GM21723 (cell line): ENCODE data around the gene HOXA2.

Source experiments
- ATAC-seq: cut with Tn5 transposase; IDR thresholded peaks from one replicate; pipeline ENCODE4 v1.9.1; 2021; ENCODE audit warnings: mild to moderate bottlenecking, moderate library complexity; ENCODE audit not compliant: unreplicated experiment

HOXA2 gene

DNA sequence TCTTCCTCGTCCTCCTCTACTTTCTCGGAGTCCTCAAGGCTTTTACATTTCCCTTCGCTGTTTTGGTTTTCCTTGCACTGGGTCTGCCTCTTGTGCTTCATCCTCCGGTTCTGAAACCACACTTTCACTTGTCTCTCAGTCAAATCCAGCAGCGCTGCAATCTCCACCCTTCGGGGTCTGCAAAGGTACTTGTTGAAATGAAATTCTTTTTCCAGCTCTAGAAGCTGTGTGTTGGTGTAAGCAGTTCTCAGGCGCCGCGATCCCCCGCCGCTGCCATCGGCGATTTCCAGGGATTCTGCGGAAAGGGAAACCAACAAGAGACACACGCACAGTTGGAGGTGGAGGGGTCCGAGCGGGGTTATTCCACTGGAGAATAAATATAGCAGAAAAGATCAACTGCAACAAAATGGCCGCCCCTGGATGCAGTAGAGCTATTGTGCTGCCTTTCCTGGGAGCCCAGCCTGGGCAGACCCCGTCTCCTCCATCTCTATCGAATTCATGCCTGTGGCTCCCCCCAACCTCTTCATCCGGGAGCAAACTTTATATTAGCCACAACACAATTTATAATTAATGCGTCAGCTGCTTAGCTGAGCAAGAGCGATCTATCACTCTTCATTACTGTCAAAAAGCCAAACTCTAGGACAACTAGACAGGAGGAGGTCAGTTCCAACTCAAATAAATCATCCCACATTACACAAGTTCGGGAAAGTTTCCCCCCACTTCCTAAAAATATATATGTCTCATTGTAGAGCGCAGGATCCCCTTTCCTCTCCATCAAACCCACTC lies 1.1 kb downstream of the HOXA2 start:
- no peak for ATAC-seq

- ATAC-seq, result no peak
Observed at GRCh38 chr7:27100694-27101170, 1.8 kb downstream of the HOXA2 start.

DNA sequence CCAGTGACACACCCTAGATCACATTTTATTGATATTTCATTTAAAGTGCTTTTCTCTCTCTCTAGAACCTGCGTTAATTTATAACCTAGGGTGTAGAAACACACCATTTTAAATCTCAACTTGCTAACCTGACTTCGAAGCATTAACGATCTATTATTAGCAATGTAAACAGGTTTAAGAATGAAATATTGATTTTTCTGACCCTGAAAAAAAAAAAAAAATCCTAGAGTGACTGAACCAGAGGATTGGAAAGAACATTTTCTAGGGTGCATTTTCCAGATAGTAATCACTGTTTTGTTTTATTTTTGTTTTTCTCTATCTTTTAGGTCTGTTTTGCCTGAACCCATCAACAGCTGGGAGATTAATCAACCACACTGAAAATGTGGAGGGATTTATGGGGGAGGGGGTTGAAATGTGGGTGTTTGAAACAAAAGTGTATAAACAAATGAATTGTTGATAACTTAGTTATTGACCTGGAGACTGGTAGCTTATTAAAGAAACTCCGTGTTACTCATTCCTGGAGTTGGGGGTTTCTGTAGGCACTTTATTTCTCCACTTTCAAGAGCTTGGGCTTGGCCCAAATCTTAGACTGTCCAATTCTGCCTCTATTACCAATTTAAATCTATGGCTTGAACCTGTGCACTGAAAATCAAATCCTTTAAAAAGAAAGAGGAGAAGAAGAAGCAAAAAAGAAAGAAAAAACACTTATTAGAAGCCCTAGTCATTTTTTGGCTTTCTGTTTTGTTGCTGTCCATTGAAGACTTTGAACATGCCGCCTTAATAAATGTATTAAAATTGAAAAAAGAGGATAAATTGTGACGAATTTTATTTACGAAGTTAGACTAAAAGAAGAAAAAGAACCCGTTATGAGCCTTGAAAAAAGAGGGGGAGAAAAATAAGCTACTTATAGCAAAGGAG lies 2.8 kb downstream of the HOXA2 start:
- ATAC-seq, result no peak

- no peak for ATAC-seq
Observed at GRCh38 chr7:27098578-27099451, 3.7 kb downstream of the HOXA2 start.

DNA sequence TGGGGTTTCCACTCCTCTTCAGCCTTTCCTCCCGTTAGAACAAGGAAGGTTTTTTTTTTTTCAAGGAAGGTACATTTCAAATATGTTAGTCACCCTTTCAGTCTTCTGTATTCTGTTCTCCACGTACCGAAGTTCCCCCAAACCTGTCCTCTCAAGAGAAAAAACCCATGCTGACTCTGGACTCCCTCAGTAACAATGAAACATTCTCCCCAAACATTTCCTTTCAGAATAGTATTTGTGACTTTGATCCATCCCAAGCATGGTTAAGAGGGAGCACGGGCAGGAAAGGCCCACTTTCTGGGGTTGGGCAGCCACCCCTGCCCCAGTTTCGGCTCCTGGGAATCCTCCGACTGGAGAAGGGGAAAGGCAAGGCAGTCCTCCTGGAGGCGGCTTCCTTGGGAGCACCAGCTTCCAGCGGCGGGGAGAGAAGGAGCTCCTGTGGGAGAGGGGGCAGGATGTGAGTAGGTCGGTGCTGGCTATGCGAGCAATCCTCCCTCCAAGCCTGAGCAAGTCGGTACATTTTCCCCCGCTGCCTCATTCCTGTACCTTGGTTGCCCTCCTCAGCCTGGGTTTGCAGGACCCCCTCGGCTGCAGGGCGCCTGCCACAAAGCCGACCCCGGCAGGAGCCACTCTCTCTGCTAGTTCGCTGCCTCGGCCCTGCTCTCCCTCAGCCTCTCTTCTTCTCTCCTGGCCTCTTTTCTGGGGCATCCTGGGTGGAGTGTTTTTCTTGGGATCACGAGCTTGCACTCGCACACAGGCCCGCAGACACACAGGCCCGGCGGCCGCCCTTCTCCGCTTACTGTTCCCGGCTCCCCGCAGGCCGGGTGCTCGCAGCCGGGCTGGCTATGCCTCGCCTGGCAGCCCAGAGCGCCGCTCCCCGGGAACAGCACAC lies 4.6 kb downstream of the HOXA2 start:
- ATAC-seq, result no peak

GRCh38 chr7:27096768-27097514 lies 5.5 kb downstream of the HOXA2 start:
- no peak for ATAC-seq

GRCh38 chr7:27095897-27096767 lies 6.4 kb downstream of the HOXA2 start, which contains the start of gene HOXA1:
Gene HOXA1 (minus strand): TSS chr7:27096000. CDS start chr7:27095912, 88 bp downstream.
- ATAC-seq, result peak; percentile 92

GRCh38 chr7:27095050-27095896 lies 7.2 kb downstream of the HOXA2 start:
- ATAC-seq, result no peak

DNA sequence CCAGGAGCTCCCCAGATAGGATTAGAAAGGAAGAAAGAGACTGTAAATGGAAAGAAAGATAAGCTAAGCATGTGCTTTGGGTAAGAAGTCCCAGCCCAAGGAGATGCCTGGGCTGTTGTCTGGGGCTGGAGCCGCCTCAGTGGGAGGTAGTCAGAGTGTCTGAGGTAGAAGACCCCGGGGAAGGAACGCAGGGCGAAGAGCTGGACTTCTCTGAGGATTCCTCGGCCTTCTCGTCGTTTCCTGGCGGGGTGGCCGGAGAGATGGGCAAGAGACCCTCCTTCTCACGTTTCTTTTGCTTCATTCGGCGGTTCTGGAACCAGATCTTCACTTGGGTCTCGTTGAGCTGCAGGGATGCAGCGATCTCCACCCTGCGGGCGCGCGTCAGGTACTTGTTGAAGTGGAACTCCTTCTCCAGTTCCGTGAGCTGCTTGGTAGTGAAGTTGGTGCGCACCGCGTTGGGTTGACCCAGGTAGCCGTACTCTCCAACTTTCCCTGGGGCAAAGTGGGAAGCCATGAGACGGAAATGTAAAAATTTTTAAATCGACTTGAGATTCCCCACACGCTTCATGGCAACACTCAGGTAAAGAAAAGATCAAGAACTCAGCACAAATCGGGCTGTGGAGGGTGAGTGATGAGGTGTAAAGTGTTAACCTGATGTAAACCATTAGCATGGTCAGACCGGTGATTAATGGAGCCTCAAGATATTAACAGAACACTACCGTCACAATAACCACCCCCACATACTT lies 8.0 kb downstream of the HOXA2 start:
- no peak for ATAC-seq

DNA sequence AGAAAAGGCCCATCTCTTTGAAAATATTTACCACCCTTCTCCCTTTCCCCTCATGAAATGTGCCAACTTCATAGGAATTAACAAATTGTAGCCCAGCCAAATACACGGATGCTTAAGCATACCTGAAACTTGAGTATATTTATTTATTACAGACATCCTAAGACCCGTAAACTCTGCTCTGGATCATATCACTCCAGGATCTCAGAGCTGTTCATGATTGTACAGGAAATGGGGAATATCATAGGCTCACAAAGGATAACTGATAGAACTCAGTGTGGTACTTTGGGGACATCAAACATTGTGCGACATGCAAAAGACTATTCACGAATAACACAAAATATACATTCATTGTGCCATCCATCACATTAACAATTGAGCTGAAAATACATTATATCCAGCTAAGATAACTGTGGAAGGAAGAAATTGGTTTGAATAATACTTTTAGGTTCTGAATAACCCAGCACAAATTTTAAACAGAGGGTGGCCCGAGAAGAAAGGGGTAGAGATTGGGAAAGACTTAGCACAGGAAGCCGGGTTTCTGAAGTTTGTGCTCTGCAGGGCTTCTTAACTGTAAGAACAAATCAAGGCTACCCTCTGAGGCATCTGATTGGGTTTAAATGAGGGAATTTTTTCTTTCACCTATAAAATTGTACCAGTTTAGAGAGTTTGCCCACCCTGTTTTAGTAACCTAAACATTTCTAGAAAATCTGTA lies 9.1 kb downstream of the HOXA2 start:
- ATAC-seq, result no peak

- no peak for ATAC-seq
Observed at GRCh38 chr7:27092819-27093110, 9.7 kb downstream of the HOXA2 start.

GRCh38 chr7:27091941-27092818 lies 10.3 kb downstream of the HOXA2 start:
- ATAC-seq, result no peak

GRCh38 chr7:27091105-27091504 lies 11.4 kb downstream of the HOXA2 start:
- ATAC-seq, result no peak

GRCh38 chr7:27088002-27088922 lies 14.2 kb downstream of the HOXA2 start:
- ATAC-seq, result no peak
